Endothelial cell of umbilical vein (primary cell): ENCODE measurements around the gene TEX48. TPM values are rescaled to one million over a fixed set of nuclear protein-coding genes. Genes with fewer than 3 reads are reported as not detected.

Experiments used
- BruUV-seq: library from RNA; stranded (reverse); fragments of 400-500 nt; replicated peaks from 2 replicates; lab custom pipeline; 2021; lab: Mats Ljungman, UMichigan
- CTCF ChIA-PET: fragments of 300-600, 350-600 bp; sonication (Branson Sonifier 250); formaldehyde crosslinking; loops from one replicate; lab custom pipeline; 2021; ENCODE audit warnings: antibody characterized with exemption, inconsistent platforms; lab: Charles Lee
- POLR2A ChIA-PET: fragments of 300-600, 350-600 bp; sonication (Branson Sonifier 250); formaldehyde crosslinking; loops from one replicate; lab custom pipeline; 2021; ENCODE audit warnings: antibody characterized with exemption, inconsistent platforms; lab: Charles Lee
- DNase-seq: peaks from one replicate; pipeline ENCODE4 v3.0.0-alpha.2; 2011; ENCODE audit warnings: low read depth, low spot score
- FAIRE-seq: peaks from 2 replicates; lab custom pipeline; 2011; peaks lifted over from hg19 to GRCh38; lab: Jason Lieb, UNC
- H2AFZ ChIP-seq: 2 replicates; pipeline ENCODE4 v1.6.0; 2012; ENCODE audit warnings: low read depth, low read length, control low read depth, inconsistent platforms
- H3K27ac ChIP-seq: 2 replicates; pipeline ENCODE4 v1.5.1; 2011; ENCODE audit warnings: low read depth, mild to moderate bottlenecking, control low read depth, low read length, moderate library complexity; ENCODE audit not compliant: insufficient read depth
- H3K27me3 ChIP-seq, 2 experiments: 2 replicates each; pipeline versions ENCODE4 v1.6.0 to v1.6.1; 2011; ENCODE audit warnings: low read length in 2 of 2, mixed read lengths in 1 of 2; ENCODE audit not compliant: control insufficient read depth in 2 of 2, insufficient read depth in 2 of 2
- H3K36me3 ChIP-seq, 2 experiments: 2 replicates in 1 of 2; 3 replicates in 1 of 2; pipeline ENCODE4 v1.5.1; 2011; ENCODE audit warnings: low read length in 2 of 2, mild to moderate bottlenecking in 1 of 2, moderate library complexity in 1 of 2; ENCODE audit not compliant: control insufficient read depth in 2 of 2, insufficient read depth in 2 of 2; ENCODE audit errors: extremely low read depth in 1 of 2
- H3K4me1 ChIP-seq: 3 replicates; pipeline ENCODE4 v1.5.1; 2011; ENCODE audit warnings: mild to moderate bottlenecking, low read length; ENCODE audit not compliant: control insufficient read depth, insufficient read depth; ENCODE audit errors: extremely low read depth
- H3K4me2 ChIP-seq: 2 replicates; pipeline ENCODE4 v1.6.1; 2011; ENCODE audit warnings: low read length, control low read depth, mixed read lengths; ENCODE audit not compliant: insufficient read depth
- H3K4me3 ChIP-seq, 3 experiments: fragments of 200-600 bp in 1 of 3; sonication (generic), shearing (Covaris generic) in 1 of 3; replicated peaks in 1 of 3; 2 replicates each; pipeline ENCODE4 v1.5.1; 2011 to 2016; ENCODE audit warnings: control low read depth in 3 of 3, low read length in 3 of 3, mild to moderate bottlenecking in 2 of 3, inconsistent platforms in 1 of 3, low read depth in 1 of 3, moderate library complexity in 1 of 3; ENCODE audit not compliant: insufficient read depth in 1 of 3
- H3K79me2 ChIP-seq: 2 replicates; pipeline ENCODE4 v1.6.0; 2012; ENCODE audit warnings: low read length, inconsistent platforms; ENCODE audit not compliant: control insufficient read depth, insufficient read depth
- H3K9ac ChIP-seq: replicated peaks from 2 replicates; pipeline ENCODE3; 2011; ENCODE audit warnings: low read length, control low read depth; ENCODE audit not compliant: insufficient read depth; ENCODE audit errors: extremely low read depth
- H3K9me1 ChIP-seq: replicated peaks from 3 replicates; pipeline ENCODE4 v1.6.0; 2011; ENCODE audit warnings: mild to moderate bottlenecking, low read length; ENCODE audit not compliant: control insufficient read depth, insufficient read depth; ENCODE audit errors: extremely low read depth
- H3K9me3 ChIP-seq: replicated peaks from 2 replicates; pipeline ENCODE4 v1.5.1; 2012; ENCODE audit warnings: low read length, inconsistent platforms; ENCODE audit not compliant: control insufficient read depth, insufficient read depth
- H4K20me1 ChIP-seq: replicated peaks from 2 replicates; pipeline ENCODE3; 2011; ENCODE audit warnings: mild to moderate bottlenecking, low read length; ENCODE audit not compliant: control insufficient read depth, insufficient read depth; ENCODE audit errors: extremely low read depth
- EZH2 ChIP-seq: IDR thresholded peaks from 2 replicates; pipeline ENCODE4 v1.6.1; 2012; ENCODE audit warnings: borderline replicate concordance, low read depth, mild to moderate bottlenecking, moderate library complexity, low read length, inconsistent platforms; ENCODE audit not compliant: severe bottlenecking
- FOS ChIP-seq: IDR thresholded peaks from 2 replicates; pipeline ENCODE4 v1.6.1; 2011; ENCODE audit warnings: mild to moderate bottlenecking, low read length, moderate library complexity, borderline replicate concordance; ENCODE audit not compliant: insufficient read depth
- GATA2 ChIP-seq: IDR thresholded peaks from 2 replicates; pipeline ENCODE4 v1.7.0; 2011; ENCODE audit warnings: low read depth, mild to moderate bottlenecking, moderate library complexity, mixed read lengths, low read length; ENCODE audit not compliant: insufficient read length, insufficient read depth
- JUN ChIP-seq: IDR thresholded peaks from 2 replicates; pipeline ENCODE4 v1.6.1; 2011; ENCODE audit warnings: borderline replicate concordance, low read depth; ENCODE audit not compliant: insufficient read length, insufficient read depth
- MYC ChIP-seq: IDR thresholded peaks from one replicate; pipeline ENCODE4 v1.6.1; 2011; ENCODE audit warnings: mild to moderate bottlenecking, low read depth, low read length
- POLR2A ChIP-seq: IDR thresholded peaks from 2 replicates; pipeline ENCODE4 v1.6.1; 2012; ENCODE audit warnings: low read depth, mild to moderate bottlenecking, control low read depth, low read length
- POLR2AphosphoS5 ChIP-seq: IDR thresholded peaks from 2 replicates; pipeline ENCODE4 v1.6.1; 2012; ENCODE audit warnings: low read depth, mild to moderate bottlenecking, control low read depth, low read length, moderate library complexity; ENCODE audit not compliant: insufficient read depth
- dilution Hi-C: fragments of 300-500 bp; cut with MboI; formaldehyde crosslinking; loops from one replicate; pipeline ENCODE4 v1.15.0; 2019; ENCODE audit warnings: low sequenced_read_pairs; ENCODE audit not compliant: extremely low pct_ligation_motif_present
- intact Hi-C: fragments of 100-400 bp; cut with micrococcal nuclease; formaldehyde crosslinking; loops from one replicate; pipeline ENCODE4 v1.10.0; 2022
- polyA plus RNA-seq, 4 experiments: library from polyadenylated mRNA; depleted of rRNA in 3 of 4; stranded (reverse) in 3 of 4; unstranded in 1 of 4; fragments of >200 nt; gene quantifications; 2 replicates each; pipeline versions ENCODE4 v1.2.1 to v1.2.3, GENCODE V29; 2011 to 2012; ENCODE audit warnings: missing spikeins in 1 of 4
- total RNA-seq: library from RNA; stranded (reverse); gene quantifications from 2 replicates; pipeline ENCODE4 v1.2.3, GENCODE V29; 2021
- TF ChIP-seq, protein P1 (sequence below): IDR thresholded peaks from 2 replicates; pipeline ENCODE4 v1.6.1; 2011; ENCODE audit not compliant: insufficient read depth, insufficient read length
- TF ChIP-seq, protein P2 (sequence below), 2 donors: IDR thresholded peaks; 1 replicate in 1 of 2; 2 replicates in 1 of 2; pipeline ENCODE4 v1.5.1; 2011; ENCODE audit warnings: low read length in 2 of 2, mild to moderate bottlenecking in 2 of 2, moderate library complexity in 2 of 2, control low read depth in 1 of 2, inconsistent platforms in 1 of 2, low read depth in 1 of 2; ENCODE audit not compliant: insufficient read depth in 1 of 2; ENCODE audit errors: extremely low read depth in 1 of 2

Gene TEX48
- total and polyA plus RNA-seq, 2 donors (not counting 3 experiments of a cell fraction or from before 2014, with no cell fraction given): not detected

GRCh38 chr9:114616684-114617520 is 65.1 kb downstream of the TEX48 start:
- TF ChIP-seq, protein P1, sequence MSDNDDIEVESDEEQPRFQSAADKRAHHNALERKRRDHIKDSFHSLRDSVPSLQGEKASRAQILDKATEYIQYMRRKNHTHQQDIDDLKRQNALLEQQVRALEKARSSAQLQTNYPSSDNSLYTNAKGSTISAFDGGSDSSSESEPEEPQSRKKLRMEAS: no peak
- TF ChIP-seq FOS (no peak), JUN (no peak), POLR2AphosphoS5 (no peak), GATA2 (no peak), EZH2 (no peak), POLR2A (no peak), MYC (no peak)
- TF ChIP-seq, protein P2, sequence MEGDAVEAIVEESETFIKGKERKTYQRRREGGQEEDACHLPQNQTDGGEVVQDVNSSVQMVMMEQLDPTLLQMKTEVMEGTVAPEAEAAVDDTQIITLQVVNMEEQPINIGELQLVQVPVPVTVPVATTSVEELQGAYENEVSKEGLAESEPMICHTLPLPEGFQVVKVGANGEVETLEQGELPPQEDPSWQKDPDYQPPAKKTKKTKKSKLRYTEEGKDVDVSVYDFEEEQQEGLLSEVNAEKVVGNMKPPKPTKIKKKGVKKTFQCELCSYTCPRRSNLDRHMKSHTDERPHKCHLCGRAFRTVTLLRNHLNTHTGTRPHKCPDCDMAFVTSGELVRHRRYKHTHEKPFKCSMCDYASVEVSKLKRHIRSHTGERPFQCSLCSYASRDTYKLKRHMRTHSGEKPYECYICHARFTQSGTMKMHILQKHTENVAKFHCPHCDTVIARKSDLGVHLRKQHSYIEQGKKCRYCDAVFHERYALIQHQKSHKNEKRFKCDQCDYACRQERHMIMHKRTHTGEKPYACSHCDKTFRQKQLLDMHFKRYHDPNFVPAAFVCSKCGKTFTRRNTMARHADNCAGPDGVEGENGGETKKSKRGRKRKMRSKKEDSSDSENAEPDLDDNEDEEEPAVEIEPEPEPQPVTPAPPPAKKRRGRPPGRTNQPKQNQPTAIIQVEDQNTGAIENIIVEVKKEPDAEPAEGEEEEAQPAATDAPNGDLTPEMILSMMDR (IDR thresholded peaks at IDR 0.05; ENCODE audit: extremely low read depth in 1 of 2, insufficient read depth in 1 of 2, low read depth in 1 of 2, low read length in 2 of 2): no peak
- Histone ChIP-seq H3K79me2 (no peaks in the 10 kb centered on the region), H2AFZ (no peak overlapping the region), H3K36me3 (no peaks in the 10 kb centered on the region), H3K9me1 (no peaks in the 10 kb centered on the region), H3K4me1 (peaks cover 12% of the 10 kb centered on the region), H3K27ac (no peak overlapping the region), H3K4me3 (no peak overlapping the region), H3K4me2 (no peak overlapping the region), H3K27me3 (no peaks in the 10 kb centered on the region), H4K20me1 (no peaks in the 10 kb centered on the region), H3K9me3 (no peaks in the 10 kb centered on the region), H3K9ac (no peak overlapping the region)
- CTCF ChIA-PET: interaction anchor here (0.7 to 1.6 kb wide), 3 partner anchors 10 to 36 kb away, joined by 3 to 5 read pairs (median 4); no protein-coding TSS in a partner anchor
- BruUV-seq: no TSS peak
- DNase-seq (no peak), FAIRE-seq (no peak)
- intact Hi-C loops (no loop called here), dilution Hi-C loops (no loop called here)
- POLR2A ChIA-PET: interaction anchor here (1.2 kb wide), 1 partner anchor 29 kb away, joined by 4 read pairs; the partner anchor contains the start of gene ATP6V1G1

Other genes starting within 250 kb of the TEX48 start
- gene WHRN, start 176.7 kb downstream of the TEX48 start, total RNA-seq: 0.69 and 1.1 TPM in 2 replicates
- gene WHRN, start 176.7 kb downstream of the TEX48 start, polyA plus RNA-seq: 0.35 and 0.53 TPM in 2 replicates
- gene ATP6V1G1, start 94.4 kb downstream of the TEX48 start, total RNA-seq: 78.9 and 82.0 TPM in 2 replicates
- gene ATP6V1G1, start 94.4 kb downstream of the TEX48 start, polyA plus RNA-seq: 72.0 and 96.9 TPM in 2 replicates
- gene TMEM268, start 70.9 kb downstream of the TEX48 start, total RNA-seq: 7.6 and 8.8 TPM in 2 replicates
- gene TMEM268, start 70.9 kb downstream of the TEX48 start, polyA plus RNA-seq: 7.5 and 8.2 TPM in 2 replicates
- not detected in 2 replicates for gene TEX53, start 24.4 kb downstream of the TEX48 start, total RNA-seq
- not detected in 2 replicates for gene TEX53, start 24.4 kb downstream of the TEX48 start, polyA plus RNA-seq
- gene TNFSF15, start 123.8 kb upstream of the TEX48 start, total RNA-seq: 13.6 and 14.3 TPM in 2 replicates
- gene TNFSF15, start 123.8 kb upstream of the TEX48 start, polyA plus RNA-seq: 7.3 and 8.4 TPM in 2 replicates
- gene TNFSF8, start 248.4 kb upstream of the TEX48 start, total RNA-seq: not detected in 2 replicates
- not detected in 2 replicates for gene TNFSF8, start 248.4 kb upstream of the TEX48 start, polyA plus RNA-seq